Smooth muscle cell (in vitro differentiated cells): Measurements from ENCODE around the gene PARP3. TPM values are rescaled to one million over a fixed set of nuclear protein-coding genes. Genes with fewer than 3 reads are reported as not detected.

Experiments used
- DNase-seq: peaks from one replicate; lab custom pipeline; 2025; ENCODE audit not compliant: unreplicated experiment; lab: John Stamatoyannopoulos, UW
- H2AFZ ChIP-seq: fragments of 200-600 bp; sonication (generic); 2 replicates; pipeline ENCODE4 v1.6.0; 2016; ENCODE audit warnings: antibody characterized with exemption, low read depth, mild to moderate bottlenecking
- H3F3A ChIP-seq: fragments of 200-600 bp; sonication (generic); 2 replicates; pipeline ENCODE4 v1.6.0; 2017; ENCODE audit warnings: antibody characterized with exemption, low read depth
- H3K27ac ChIP-seq: fragments of 200-600 bp; sonication (generic); 2 replicates; pipeline ENCODE4 v1.5.1; 2016; ENCODE audit warnings: low read depth, mild to moderate bottlenecking
- H3K27me3 ChIP-seq: fragments of 200-600 bp; sonication (generic); 2 replicates; pipeline ENCODE4 v1.6.1; 2016; ENCODE audit warnings: low read depth, mild to moderate bottlenecking
- H3K36me3 ChIP-seq: fragments of 200-600 bp; sonication (generic); 2 replicates; pipeline ENCODE4 v1.5.1; 2016; ENCODE audit warnings: low read depth
- H3K4me1 ChIP-seq: fragments of 200-600 bp; sonication (generic); 2 replicates; pipeline ENCODE4 v1.5.1; 2016; ENCODE audit warnings: low read depth
- H3K4me2 ChIP-seq: fragments of 200-600 bp; sonication (generic); 2 replicates; pipeline ENCODE4 v1.6.0; 2016; ENCODE audit warnings: mild to moderate bottlenecking
- H3K4me3 ChIP-seq: fragments of 200-600 bp; sonication (generic); 2 replicates; pipeline ENCODE4 v1.5.1; 2016; ENCODE audit warnings: mild to moderate bottlenecking
- H3K79me2 ChIP-seq: fragments of 200-600 bp; sonication (generic); 2 replicates; pipeline ENCODE4 v1.6.0; 2016; ENCODE audit warnings: low read depth, mild to moderate bottlenecking
- H3K9ac ChIP-seq: fragments of 200-600 bp; sonication (generic); 2 replicates; pipeline ENCODE4 v1.6.0; 2016; ENCODE audit warnings: low read depth
- H3K9me3 ChIP-seq: fragments of 200-600 bp; sonication (generic); replicated peaks from 2 replicates; pipeline ENCODE4 v1.5.1; 2016; ENCODE audit warnings: low read depth
- H4K20me1 ChIP-seq: fragments of 200-600 bp; sonication (generic); 2 replicates; pipeline ENCODE4 v1.6.0; 2016; ENCODE audit warnings: low read depth
- WGBS: methylation state at CpG from one replicate; pipeline ENCODE4 v1.1.7; 2016; ENCODE audit warnings: low lambda C conversion rate; 5-methylcytosine and 5-hydroxymethylcytosine counted together
- polyA plus RNA-seq: library from polyadenylated mRNA; unstranded; fragments of >200 nt; fragmentation: Nextera tagmentation; extraction: Ambion mirVana; gene quantifications from 2 replicates; pipeline ENCODE4 v1.2.1, GENCODE V29; 2016
- total RNA-seq: library from RNA; depleted of rRNA; stranded (reverse); fragments of >200 nt; gene quantifications from 2 replicates; pipeline ENCODE4 v1.2.3, GENCODE V29; 2014
- TF ChIP-seq, protein P1 (sequence below): fragments of 200-600 bp; sonication (generic); IDR thresholded peaks from 2 replicates; pipeline ENCODE4 v1.5.1; 2017; ENCODE audit warnings: borderline replicate concordance, mild to moderate bottlenecking, antibody characterized with exemption; ENCODE audit not compliant: insufficient read depth, poor library complexity, severe bottlenecking

PARP3 gene
- 7.2 and 15.1 TPM in 2 replicates for total RNA-seq
- 10.5 and 12.3 TPM in 2 replicates for polyA plus RNA-seq

- peak within 1 kb of the TSS; percentile 71 for H2AFZ ChIP-seq
- 3% methylated on average over 66 of the region's 67 CpGs for WGBS
Observed at GRCh38 chr3:51941798-51942602, at the start of gene PARP3, which contains the start of gene RRP9. TSS of gene PARP3 (plus strand) at chr3:51942363. CDS start at chr3:51943356, 993 bp downstream. TSS of gene RRP9 (minus strand) at chr3:51941904. CDS start at chr3:51941867, 37 bp downstream.

GRCh38 chr3:51894391-51894790 is 47.8 kb upstream of the PARP3 start:
- Histone ChIP-seq H3K36me3 (no peaks in the 10 kb centered on the region), H3K27me3 (no peaks in the 10 kb centered on the region), H3K4me2 (no peak overlapping the region), H3F3A (no peaks in the 10 kb centered on the region), H4K20me1 (no peaks in the 10 kb centered on the region), H3K4me3 (no peak overlapping the region), H3K27ac (no peak overlapping the region), H3K9me3 (no peaks in the 10 kb centered on the region), H3K9ac (no peak overlapping the region), H3K79me2 (no peaks in the 10 kb centered on the region), H3K4me1 (no peaks in the 10 kb centered on the region), H2AFZ (no peak overlapping the region)
- 83% methylated on average over 4 of the region's 4 CpGs for WGBS
- DNase-seq = no peak
- TF ChIP-seq, protein P1, sequence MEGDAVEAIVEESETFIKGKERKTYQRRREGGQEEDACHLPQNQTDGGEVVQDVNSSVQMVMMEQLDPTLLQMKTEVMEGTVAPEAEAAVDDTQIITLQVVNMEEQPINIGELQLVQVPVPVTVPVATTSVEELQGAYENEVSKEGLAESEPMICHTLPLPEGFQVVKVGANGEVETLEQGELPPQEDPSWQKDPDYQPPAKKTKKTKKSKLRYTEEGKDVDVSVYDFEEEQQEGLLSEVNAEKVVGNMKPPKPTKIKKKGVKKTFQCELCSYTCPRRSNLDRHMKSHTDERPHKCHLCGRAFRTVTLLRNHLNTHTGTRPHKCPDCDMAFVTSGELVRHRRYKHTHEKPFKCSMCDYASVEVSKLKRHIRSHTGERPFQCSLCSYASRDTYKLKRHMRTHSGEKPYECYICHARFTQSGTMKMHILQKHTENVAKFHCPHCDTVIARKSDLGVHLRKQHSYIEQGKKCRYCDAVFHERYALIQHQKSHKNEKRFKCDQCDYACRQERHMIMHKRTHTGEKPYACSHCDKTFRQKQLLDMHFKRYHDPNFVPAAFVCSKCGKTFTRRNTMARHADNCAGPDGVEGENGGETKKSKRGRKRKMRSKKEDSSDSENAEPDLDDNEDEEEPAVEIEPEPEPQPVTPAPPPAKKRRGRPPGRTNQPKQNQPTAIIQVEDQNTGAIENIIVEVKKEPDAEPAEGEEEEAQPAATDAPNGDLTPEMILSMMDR = no peak

More at GRCh38 chr3:51941798-51942602, at the start of gene PARP3, which contains the start of gene RRP9:
- Histone ChIP-seq H3F3A (no peaks in the 10 kb centered on the region), H3K9me3 (no peaks in the 10 kb centered on the region), H3K4me3 (peak within 1 kb of the TSS; percentile 65), H4K20me1 (no peaks in the 10 kb centered on the region), H3K27me3 (no peaks in the 10 kb centered on the region), H3K9ac (peak within 1 kb of the TSS; percentile 72), H3K27ac (peak within 1 kb of the TSS; percentile 56), H3K79me2 (peaks cover 24% of the 10 kb centered on the region), H3K36me3 (no peaks in the 10 kb centered on the region), H3K4me2 (peak within 1 kb of the TSS; percentile 91), H3K4me1 (no peaks in the 10 kb centered on the region)
- peak; percentile 100 for DNase-seq
- TF ChIP-seq, protein P1 = peak; percentile 100

GRCh38 chr3:51894939-51895338 is 47.2 kb upstream of the PARP3 start:
- no peak overlapping the region for H2AFZ ChIP-seq
- WGBS = 97% methylated on average over 16 of the region's 16 CpGs
- no peaks in the 10 kb centered on the region for H3K79me2 ChIP-seq
- no peaks in the 10 kb centered on the region for H4K20me1 ChIP-seq
- H3K4me3 ChIP-seq = no peak overlapping the region
- no peaks in the 10 kb centered on the region for H3K4me1 ChIP-seq
- no peaks in the 10 kb centered on the region for H3F3A ChIP-seq
- H3K4me2 ChIP-seq = no peak overlapping the region
- H3K36me3 ChIP-seq = no peaks in the 10 kb centered on the region
- H3K9me3 ChIP-seq = no peaks in the 10 kb centered on the region
- TF ChIP-seq, protein P1 = no peak
- no peak overlapping the region for H3K27ac ChIP-seq
- no peak overlapping the region for H3K9ac ChIP-seq
- H3K27me3 ChIP-seq = no peaks in the 10 kb centered on the region
- DNase-seq = no peak
